Subcutaneous adipose tissue (tissue), 4 donors: ENCODE measurements around the gene TTC9B. TPM values are rescaled to one million over a fixed set of nuclear protein-coding genes. Genes with fewer than 3 reads are reported as not detected.

Experiments used
- total RNA-seq, 4 donors: library from RNA; depleted of rRNA; stranded (reverse); fragments of >200 nt; gene quantifications; one replicate each; pipeline ENCODE4 v1.1.0, GENCODE V29; 2016
- TF ChIP-seq, protein P1 (sequence below): fragments of 450-650 bp; IDR thresholded peaks from one replicate; pipeline ENCODE4 v1.5.1; 2016; ENCODE audit warnings: low read depth, mild to moderate bottlenecking, control low read depth, antibody characterized with exemption, moderate library complexity

The TTC9B gene
- total RNA-seq, 4 donors from 2014 or later, result not detected

DNA sequence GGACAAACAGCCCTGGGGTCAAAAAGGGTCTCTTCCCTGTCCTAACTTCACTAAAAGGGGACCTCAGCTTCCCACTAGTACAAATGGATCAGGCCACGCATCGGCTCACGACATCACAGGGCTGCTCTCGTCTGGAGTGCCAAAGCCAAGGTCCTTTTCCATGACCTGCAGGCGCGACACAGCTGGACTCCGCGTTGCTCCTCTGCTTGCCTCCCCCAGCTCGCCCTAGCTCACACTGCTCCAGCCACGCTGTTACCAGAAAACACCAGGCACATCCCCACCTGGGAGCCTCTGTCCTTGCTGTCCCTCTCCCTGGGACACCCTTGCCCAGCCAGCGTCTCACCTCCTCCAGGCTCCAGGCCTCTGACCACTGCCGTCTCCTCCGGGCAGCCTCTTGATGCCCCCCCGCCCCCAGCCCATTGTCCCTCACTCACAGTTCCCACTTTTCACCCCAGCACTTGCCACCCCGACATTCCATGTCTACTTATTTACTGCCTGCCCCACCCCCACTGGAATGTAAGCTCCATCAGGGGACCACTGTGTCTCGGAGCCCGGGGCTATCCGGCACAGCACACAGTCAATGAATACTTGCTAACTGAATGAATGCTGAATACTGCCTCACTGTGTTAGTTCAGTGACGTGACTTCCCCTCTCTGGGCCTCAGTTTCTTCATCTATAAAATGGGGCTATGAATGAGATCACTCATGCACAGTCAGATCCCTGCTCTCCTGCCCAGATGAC, 46.3 kb upstream of the TTC9B start:
- TF ChIP-seq, protein P1, sequence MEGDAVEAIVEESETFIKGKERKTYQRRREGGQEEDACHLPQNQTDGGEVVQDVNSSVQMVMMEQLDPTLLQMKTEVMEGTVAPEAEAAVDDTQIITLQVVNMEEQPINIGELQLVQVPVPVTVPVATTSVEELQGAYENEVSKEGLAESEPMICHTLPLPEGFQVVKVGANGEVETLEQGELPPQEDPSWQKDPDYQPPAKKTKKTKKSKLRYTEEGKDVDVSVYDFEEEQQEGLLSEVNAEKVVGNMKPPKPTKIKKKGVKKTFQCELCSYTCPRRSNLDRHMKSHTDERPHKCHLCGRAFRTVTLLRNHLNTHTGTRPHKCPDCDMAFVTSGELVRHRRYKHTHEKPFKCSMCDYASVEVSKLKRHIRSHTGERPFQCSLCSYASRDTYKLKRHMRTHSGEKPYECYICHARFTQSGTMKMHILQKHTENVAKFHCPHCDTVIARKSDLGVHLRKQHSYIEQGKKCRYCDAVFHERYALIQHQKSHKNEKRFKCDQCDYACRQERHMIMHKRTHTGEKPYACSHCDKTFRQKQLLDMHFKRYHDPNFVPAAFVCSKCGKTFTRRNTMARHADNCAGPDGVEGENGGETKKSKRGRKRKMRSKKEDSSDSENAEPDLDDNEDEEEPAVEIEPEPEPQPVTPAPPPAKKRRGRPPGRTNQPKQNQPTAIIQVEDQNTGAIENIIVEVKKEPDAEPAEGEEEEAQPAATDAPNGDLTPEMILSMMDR, result no peak

DNA sequence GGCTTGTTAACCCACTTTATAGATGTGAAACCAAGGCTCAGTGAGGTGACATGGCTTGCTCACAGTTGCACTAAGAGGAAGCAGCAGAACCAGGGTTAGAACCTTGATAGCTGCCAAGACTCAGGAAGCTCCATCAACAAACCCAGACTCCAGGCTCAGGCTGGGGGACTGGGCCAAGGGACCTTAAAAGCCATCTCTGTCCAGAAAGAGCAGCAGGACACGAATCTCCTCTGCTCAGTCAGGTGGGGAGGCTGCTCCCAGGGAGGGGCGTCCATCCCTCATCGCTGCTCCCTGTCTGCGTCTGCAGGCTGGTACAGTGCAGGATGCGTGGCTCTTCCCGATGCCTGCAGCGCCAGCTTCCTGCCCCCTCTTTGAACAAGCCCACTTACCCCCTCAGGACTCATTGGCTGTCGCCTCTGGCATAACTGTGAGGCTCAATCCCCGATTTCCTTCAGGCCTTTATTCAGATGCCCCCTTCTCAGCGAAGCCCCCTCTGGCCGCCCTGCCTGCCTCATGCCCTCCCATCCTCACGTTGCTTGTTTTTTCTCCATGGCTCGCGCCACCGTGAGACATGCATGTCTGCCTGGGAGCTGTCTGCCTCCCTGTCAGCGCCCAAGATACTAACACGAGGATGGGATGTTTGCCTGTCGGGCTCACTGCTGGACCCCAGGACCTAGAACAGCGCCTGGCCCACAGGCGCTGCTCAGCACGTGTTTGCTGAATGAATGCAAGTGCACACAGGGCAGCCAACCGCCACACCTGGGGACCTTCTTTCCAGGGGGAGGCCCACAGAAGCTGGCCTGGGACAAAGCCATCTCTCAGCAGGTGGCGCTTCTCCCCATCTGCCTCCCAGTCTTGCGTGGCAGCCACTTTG, 45.5 kb upstream of the TTC9B start:
- TF ChIP-seq, protein P1, result no peak

DNA sequence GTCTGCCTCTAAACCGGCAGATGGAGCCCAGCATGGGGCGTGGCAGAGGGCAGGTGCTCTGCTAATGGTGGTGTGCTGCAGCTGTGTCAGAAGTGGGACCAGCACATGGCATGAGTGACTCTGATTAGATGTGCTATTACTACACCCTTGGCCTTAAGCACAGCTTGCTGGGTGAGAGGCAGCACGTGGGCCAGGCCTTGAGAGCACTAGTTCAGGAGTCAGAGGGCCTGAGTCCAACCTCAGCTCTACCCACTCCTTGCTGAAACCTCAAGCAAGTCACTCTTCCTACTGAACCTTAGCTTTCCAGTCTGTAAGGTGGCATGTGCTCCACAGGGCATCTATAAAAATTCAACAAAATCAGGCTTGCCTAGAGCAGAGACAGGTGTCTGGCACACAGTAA, 44.2 kb upstream of the TTC9B start:
- TF ChIP-seq, protein P1, result no peak

DNA sequence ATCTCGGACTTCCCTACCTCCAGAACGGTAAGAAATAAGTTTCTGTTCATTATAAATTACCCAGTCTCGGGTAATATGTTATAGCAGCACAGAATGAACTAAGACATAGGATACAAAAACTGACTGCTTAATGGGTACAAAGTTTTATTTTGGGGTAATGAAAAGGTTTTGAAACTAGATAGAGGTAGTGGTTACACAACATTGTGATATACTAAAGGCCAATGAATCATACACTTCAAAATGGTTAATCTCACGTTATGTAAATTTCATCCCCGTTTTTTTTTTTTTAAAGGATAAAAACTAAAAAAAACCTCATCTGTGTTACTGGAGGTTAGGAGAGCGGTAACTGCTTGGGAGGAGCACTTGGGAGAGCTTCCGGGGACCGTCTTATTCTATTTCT, 43.4 kb upstream of the TTC9B start:
- TF ChIP-seq, protein P1, result no peak

DNA sequence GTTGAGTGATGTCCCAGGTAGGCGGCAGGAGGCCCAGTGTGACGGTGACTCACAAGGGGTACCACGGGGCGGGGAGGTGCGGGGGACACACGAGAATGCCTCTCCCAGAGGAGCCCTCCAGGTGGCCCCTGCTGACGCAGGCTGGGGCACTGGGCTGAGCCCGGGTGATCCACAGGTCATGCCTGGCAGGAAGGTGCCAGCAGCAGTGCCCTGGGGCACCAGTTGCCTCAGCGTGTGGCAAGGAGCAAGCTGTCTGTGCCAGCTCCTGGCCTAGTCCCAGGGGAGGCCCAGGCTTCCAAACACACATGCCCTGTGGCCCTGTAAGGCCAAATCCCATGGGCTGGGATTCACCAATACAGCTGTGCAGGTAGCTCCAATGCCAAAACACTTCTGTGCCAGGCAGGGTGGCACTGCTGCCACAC, 38.9 kb upstream of the TTC9B start:
- TF ChIP-seq, protein P1, result no peak

DNA sequence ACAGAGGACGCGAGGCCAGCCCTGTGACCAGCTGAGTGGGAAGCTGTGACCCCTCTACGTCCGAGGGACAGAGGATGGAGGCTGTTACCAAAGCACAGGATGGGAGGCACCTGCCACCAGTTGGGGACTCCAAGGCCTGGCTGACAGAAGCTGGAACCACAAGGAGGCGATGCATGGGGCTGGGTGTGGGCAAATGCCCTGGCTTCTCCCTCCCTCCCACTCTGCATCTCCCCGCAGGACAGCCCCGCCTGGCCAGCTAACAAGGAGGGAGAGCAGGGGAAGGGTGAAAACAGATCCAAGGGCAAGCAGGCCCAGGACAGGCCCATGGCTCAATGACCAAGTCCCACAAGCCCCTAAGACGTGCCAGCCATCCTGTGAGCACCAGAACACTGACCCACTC, 38.3 kb upstream of the TTC9B start:
- TF ChIP-seq, protein P1, result no peak

DNA sequence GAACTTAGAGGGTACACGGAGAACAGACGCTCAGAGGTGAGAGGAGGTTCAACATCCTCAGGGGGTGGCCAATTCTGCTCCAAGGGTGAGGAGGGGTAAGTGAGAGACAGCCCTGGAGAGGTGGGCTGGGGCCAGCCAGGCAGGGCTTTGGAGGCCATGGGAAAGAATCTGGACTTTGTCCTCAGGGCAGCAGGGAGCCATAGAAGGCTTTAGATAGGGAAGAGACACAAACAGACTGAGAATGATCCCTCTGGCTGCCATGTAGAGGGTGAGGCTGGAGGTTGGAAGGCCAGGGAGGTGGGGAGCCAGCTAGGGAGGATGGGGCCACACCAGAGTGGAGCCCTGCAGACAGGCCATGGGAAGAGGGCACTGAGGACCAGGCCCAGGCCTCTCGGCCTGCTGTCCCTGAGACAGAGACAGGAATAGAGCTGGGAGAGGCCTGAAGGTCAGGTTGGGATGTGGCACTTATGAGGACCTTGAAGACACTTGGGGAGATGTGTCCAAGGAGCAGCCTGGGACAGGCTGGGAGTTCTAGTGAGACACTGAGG, 37.5 kb upstream of the TTC9B start:
- TF ChIP-seq, protein P1, result no peak
